Subcutaneous abdominal adipose tissue (tissue), 5 donors: ENCODE measurements around the gene WIPF2.
A peak's percentile ranks its signal among the peaks of the same experiment; 100 is the strongest.

Experiments
- H3K27ac ChIP-seq: one replicate; pipeline ENCODE4 v1.7.0; 2013; ENCODE audit warnings: low read depth, mild to moderate bottlenecking, inconsistent platforms, low read length, moderate library complexity
- H3K27me3 ChIP-seq, 5 donors: one replicate each; pipeline ENCODE4 v1.7.0; 2013; ENCODE audit warnings: low read length in 5 of 5, inconsistent platforms in 1 of 5; ENCODE audit not compliant: control insufficient read depth in 5 of 5, insufficient read depth in 4 of 5
- H3K36me3 ChIP-seq, 5 donors: one replicate each; pipeline ENCODE4 v1.7.0; 2013; ENCODE audit warnings: low read length in 5 of 5; ENCODE audit not compliant: control insufficient read depth in 5 of 5, insufficient read depth in 5 of 5
- H3K4me1 ChIP-seq, 5 donors: one replicate each; pipeline ENCODE4 v1.7.0; 2013; ENCODE audit warnings: low read length in 5 of 5, mild to moderate bottlenecking in 3 of 5, moderate library complexity in 1 of 5; ENCODE audit not compliant: control insufficient read depth in 5 of 5, insufficient read depth in 5 of 5
- H3K4me3 ChIP-seq, 5 donors: one replicate each; pipeline ENCODE4 v1.7.0; 2013; ENCODE audit warnings: low read length in 5 of 5, low read depth in 1 of 5
- H3K9ac ChIP-seq, 5 donors: one replicate each; pipeline ENCODE4 v1.7.0; 2013; ENCODE audit warnings: low read length in 5 of 5, mild to moderate bottlenecking in 4 of 5, moderate library complexity in 3 of 5
- H3K9me3 ChIP-seq, 5 donors: one replicate each; pipeline ENCODE4 v1.7.0; 2013; ENCODE audit warnings: low read length in 5 of 5; ENCODE audit not compliant: control insufficient read depth in 5 of 5
- donor health status: healthy.
- donor health status: healthy.
- donor health status: healthy.
- donor health status: healthy.
- donor health status: healthy.

Gene WIPF2, protein sequence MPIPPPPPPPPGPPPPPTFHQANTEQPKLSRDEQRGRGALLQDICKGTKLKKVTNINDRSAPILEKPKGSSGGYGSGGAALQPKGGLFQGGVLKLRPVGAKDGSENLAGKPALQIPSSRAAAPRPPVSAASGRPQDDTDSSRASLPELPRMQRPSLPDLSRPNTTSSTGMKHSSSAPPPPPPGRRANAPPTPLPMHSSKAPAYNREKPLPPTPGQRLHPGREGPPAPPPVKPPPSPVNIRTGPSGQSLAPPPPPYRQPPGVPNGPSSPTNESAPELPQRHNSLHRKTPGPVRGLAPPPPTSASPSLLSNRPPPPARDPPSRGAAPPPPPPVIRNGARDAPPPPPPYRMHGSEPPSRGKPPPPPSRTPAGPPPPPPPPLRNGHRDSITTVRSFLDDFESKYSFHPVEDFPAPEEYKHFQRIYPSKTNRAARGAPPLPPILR

DNA sequence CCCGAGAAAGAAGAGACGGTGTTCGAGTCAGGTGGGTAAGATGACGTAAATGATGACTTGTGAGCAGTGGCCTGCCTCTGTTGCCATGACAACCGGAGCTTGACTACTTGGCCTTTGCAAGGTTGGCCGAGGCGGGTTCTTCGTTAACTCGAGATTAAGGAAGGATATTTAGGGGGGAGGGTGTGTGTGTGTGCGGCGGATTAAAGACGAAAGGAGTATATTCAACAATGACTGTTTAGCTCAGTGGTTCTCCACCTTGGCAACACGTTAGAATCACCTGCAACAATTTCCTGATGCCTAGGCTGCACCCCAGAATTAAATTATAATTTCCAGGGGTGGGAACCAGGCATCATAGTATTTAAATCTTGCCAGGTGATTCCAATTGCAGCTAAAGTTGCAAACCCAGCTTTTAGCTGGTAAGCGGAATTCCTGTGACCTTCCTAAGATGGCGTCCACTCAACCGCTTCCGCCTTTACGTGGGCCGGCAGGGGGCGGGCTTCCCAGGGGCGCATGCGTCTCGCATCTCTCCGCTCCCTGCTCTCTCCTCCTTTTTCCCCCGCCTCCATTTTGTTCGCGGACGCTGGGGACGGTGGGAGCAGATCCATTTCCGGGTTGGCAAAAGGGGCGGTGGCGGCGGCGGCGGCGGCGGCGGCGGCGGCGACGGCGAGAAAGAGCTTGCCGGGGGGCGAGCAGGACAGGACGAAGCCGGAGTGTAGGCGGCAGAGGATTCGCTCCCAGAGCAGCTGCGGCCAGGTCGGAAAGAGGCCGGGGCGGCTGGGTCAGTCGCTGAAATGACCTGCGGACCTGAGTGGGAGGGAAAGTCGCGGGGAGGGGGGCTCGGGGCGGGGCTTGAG lies at the start of gene WIPF2:
Gene WIPF2, plus strand, starts transcription at position 565 of the 854 bp plus-strand sequence. CDS start 37,156 bp downstream, outside the sequence.
- Histone ChIP-seq H3K27me3 (no peaks in the 10 kb centered on the region), H3K4me1 (peaks cover 0 to 15% (median 12%) of the 10 kb centered on the region in 5 donors), H3K36me3 (no peaks in the 10 kb centered on the region), H3K4me3 (peak within 1 kb of the TSS; percentile 72 to 99 (median 93)), H3K27ac (peak within 1 kb of the TSS; percentile 90), H3K9me3 (no peaks in the 10 kb centered on the region), H3K9ac (peak within 1 kb of the TSS; percentile 60 to 93 (median 78))

DNA sequence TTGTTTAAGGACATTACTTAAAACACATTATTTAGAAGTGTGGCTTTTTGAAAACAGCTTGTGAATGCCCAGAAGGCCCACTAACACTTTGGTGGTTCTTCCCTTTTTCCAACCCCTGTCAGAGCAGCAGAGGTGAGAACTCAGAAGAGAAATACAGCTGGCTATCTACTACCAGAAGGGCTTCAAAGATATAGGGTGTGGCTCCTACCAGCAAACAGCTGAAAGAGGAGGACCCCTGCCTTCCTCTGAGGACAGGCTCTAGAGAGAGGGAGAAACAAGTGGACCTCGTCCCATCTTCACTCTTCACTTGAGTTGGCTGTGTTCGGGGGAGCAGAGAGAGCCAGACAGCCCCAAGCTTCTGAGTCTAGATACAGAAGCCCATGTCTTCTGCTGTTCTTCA lies 48.8 kb upstream of the WIPF2 start:
- Histone ChIP-seq H3K27me3 (no peaks in the 10 kb centered on the region), H3K36me3 (peaks cover 33 to 87% (median 80%) of the 10 kb centered on the region in 5 donors), H3K4me1 (peaks cover 0 to 5% (median 0%) of the 10 kb centered on the region in 5 donors), H3K27ac (no peak overlapping the region), H3K9ac (no peak overlapping the region), H3K9me3 (no peaks in the 10 kb centered on the region), H3K4me3 (no peak overlapping the region)

DNA sequence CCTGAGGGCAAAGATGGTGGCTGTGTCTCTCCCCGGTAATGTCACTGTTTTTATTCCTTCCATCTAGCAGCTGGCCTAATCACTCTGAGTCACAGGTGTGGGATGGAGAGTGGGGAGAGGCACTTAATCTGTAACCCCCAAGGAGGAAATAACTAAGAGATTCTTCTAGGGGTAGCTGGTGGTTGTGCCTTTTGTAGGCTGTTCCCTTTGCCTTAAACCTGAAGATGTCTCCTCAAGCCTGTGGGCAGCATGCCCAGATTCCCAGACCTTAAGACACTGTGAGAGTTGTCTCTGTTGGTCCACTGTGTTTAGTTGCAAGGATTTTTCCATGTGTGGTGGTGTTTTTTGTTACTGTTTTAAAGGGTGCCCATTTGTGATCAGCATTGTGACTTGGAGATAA lies 47.4 kb upstream of the WIPF2 start:
- no peak overlapping the region for H3K27ac ChIP-seq
- peaks cover 0 to 6% (median under 1%) of the 10 kb centered on the region in 5 donors for H3K4me1 ChIP-seq
- no peaks in the 10 kb centered on the region for H3K27me3 ChIP-seq
- no peak overlapping the region for H3K4me3 ChIP-seq
- no peak overlapping the region for H3K9ac ChIP-seq
- no peaks in the 10 kb centered on the region for H3K9me3 ChIP-seq
- H3K36me3 ChIP-seq, result peaks cover 29 to 88% (median 77%) of the 10 kb centered on the region in 5 donors

DNA sequence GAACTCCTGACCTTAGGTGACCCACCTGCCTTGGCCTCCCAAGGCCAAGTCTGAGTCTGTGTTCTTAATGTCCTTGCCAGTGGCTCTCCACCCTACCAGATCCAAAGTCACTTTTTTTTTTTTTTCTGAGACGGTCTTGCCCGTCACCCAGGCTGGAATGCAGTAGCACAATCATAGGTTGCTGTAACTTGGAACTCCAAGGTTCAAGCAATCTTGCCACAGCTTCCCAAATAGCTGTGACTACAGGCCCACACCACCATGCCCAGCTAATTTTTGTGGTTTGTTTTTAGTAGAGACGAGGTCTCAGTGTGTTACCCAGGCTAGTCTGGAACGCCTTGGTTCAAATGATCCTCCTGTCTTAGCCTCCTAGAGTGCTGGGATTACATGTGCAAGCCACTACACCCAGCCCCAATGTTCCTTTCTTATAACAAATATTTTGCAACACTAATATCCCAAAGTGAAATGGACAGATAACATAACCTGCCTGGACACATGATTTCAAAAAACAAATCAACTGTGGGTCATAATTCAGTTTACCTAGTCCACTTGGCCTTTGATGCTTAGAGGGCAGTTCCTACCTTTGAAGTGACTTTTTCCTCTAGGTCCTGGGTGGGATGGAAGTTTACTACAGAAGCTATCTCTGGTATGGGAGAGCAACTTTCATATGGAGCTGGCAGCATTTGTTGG lies 45.9 kb upstream of the WIPF2 start:
- Histone ChIP-seq H3K36me3 (peaks cover 29 to 73% (median 68%) of the 10 kb centered on the region in 5 donors), H3K4me1 (peaks cover 0 to 9% (median 7%) of the 10 kb centered on the region in 5 donors), H3K27me3 (no peaks in the 10 kb centered on the region), H3K4me3 (no peak overlapping the region), H3K27ac (no peak overlapping the region), H3K9ac (no peak overlapping the region), H3K9me3 (no peaks in the 10 kb centered on the region)

DNA sequence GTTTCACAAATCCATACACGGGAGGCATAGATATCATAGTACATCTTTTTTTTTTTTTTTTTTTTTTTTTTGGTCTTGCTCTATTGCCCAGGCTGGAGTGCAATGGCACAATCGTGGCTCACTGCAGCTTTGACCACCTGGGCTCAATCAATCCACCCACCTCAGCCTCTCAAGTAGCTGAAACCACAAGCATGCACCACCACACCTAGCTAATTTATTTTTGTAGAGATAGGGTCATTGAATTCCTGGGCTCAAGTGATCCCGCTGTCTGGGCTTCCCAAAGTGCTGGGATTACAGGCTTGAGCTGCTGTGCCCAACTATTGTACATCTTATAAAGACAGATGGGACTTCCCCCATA lies 45.3 kb upstream of the WIPF2 start:
- Histone ChIP-seq H3K9me3 (no peaks in the 10 kb centered on the region), H3K36me3 (peaks cover 29 to 69% (median 65%) of the 10 kb centered on the region in 5 donors), H3K4me1 (peaks cover 0 to 9% (median 5%) of the 10 kb centered on the region in 5 donors), H3K9ac (no peak overlapping the region), H3K27me3 (no peaks in the 10 kb centered on the region), H3K4me3 (no peak overlapping the region), H3K27ac (no peak overlapping the region)

DNA sequence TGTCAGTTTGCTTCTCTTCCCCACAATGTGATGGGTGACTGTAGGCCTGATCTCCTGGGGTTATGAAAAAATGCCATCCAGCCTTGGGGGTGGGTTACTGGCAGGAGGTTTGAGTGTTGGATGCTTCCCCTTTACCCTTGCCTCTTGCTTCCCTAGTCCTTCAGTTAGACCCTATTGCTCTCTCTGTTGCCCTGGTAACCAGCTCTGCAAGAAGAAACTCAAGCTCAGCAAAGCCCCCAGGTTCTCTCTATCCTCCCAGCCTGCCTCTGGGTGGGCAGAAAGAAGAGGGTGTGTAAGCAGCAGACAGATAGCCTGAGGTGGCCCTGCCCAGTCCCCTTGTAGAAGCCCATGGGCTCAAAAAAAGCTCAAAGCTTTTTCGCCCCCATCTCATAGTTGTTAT lies 44.6 kb upstream of the WIPF2 start:
- H3K4me3 ChIP-seq, result no peak overlapping the region
- peaks cover 26 to 62% (median 58%) of the 10 kb centered on the region in 5 donors for H3K36me3 ChIP-seq
- H3K9ac ChIP-seq, result no peak overlapping the region
- H3K27me3 ChIP-seq, result no peaks in the 10 kb centered on the region
- H3K4me1 ChIP-seq, result peaks cover 0 to 9% (median 5%) of the 10 kb centered on the region in 5 donors
- H3K27ac ChIP-seq, result no peak overlapping the region
- no peaks in the 10 kb centered on the region for H3K9me3 ChIP-seq

DNA sequence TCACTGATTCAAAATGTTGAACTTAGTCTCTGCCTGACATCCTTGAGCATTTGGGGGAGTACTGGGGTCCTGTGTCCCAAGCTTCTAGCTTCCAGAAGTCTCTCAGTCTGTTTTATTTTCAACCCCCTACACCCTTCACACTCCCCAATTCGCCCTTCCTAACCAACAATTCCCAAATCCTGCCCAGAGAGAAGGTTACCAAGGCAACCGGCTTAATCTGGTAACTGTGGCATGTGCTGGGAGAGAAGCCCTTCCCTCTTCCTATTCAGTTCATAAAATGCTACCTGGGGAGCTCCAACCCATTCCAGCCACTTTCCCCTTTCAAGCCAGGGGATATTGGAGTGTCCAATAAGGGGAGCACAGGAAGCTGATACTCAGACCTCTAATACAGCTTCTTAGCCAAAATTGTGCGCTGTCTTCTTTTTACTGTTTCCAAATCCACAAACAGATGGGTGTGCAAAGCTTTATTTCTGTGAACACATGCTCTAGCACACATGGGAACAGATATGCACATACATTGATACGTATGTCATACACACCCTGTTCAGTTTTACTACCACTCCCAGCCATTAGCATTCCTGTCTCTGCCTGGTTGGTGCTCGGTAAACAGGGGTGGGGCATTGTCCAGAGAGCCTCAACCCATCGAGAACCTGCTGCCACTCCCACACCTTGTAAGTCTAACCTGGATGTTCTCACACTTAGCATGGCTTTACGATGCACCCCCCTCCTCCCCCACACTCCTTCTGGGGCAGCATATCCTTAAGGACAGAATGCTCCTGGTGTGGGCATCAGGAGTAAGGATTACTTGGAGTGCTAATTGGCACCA lies 43.0 kb upstream of the WIPF2 start:
- no peaks in the 10 kb centered on the region for H3K9me3 ChIP-seq
- H3K4me3 ChIP-seq, result no peak overlapping the region
- no peaks in the 10 kb centered on the region for H3K27me3 ChIP-seq
- no peak overlapping the region for H3K9ac ChIP-seq
- H3K36me3 ChIP-seq, result peaks cover 13 to 47% (median 43%) of the 10 kb centered on the region in 5 donors
- peaks cover 0 to 9% (median 5%) of the 10 kb centered on the region in 5 donors for H3K4me1 ChIP-seq
- no peak overlapping the region for H3K27ac ChIP-seq

DNA sequence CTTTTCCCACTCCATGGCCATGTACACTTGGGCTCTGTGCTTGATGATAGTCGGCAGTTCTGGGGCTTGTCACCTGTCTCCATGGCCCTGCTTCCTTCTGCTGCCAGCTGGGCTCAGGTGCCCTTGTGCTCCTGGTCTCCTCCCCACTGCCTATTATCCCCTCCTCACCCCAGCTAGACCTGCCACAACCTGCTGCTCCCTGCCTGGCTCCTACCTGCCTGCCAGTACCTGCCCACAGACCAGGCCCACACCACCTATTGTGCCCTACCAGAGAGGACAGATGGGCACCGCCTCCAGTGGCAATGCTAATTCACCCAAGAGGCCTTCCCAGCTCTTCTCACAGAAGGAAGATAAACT lies 42.4 kb upstream of the WIPF2 start:
- peak overlapping the region in 1 of 5 donors; percentile 14 for H3K9ac ChIP-seq

DNA sequence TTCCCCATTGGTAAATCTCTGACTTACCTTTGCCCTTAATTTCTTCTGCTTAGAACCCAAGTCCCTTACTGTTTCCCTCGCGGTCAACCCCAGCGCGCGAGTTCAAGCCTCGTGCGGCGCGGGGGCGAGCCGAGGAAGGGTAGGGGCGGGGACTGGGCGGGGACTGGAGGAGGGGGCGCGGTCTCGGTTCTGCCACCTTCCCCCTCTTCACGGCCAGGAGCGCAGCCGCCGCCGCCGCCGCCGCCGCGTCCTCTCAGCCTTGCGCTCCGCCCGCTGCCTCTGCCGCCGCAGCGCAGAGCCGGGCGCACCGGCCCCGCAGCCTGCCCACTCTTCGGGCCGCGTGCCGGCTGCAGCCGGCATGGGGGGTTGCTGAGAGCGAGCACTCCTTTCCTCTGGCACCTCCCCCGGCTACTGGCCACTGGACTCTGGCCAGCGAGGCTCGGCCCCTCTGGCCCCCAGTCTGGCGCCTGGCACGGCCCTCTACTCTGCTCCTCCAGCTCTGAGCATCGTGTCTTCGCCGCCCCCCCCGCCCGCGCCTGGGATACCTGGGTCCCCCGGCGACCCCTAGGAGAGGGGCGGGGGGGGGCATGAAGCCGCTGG lies 41.7 kb upstream of the WIPF2 start, which contains the start of gene RAPGEFL1:
Gene RAPGEFL1, plus strand, starts transcription at position 196 of the 600 bp plus-strand sequence. Its CDS starts 392 bp downstream, at position 588.
- no peaks in the 10 kb centered on the region for H3K27me3 ChIP-seq
- no peak within 1 kb of the TSS for H3K27ac ChIP-seq
- peak within 1 kb of the TSS in 2 of 5 donors; percentile 14 to 64 for H3K9ac ChIP-seq
- peaks cover 0 to 9% (median 5%) of the 10 kb centered on the region in 5 donors for H3K4me1 ChIP-seq
- H3K36me3 ChIP-seq, result peaks cover 3 to 39% (median 31%) of the 10 kb centered on the region in 5 donors
- no peaks in the 10 kb centered on the region for H3K9me3 ChIP-seq
- H3K4me3 ChIP-seq, result peak within 1 kb of the TSS in 4 of 5 donors; percentile 50 to 61 (median 54)

More for the DNA sequence above, 42.4 kb upstream of the WIPF2 start:
- Histone ChIP-seq H3K27ac (no peak overlapping the region), H3K36me3 (peaks cover 8 to 46% (median 37%) of the 10 kb centered on the region in 5 donors), H3K4me3 (peak overlapping the region in 2 of 5 donors; percentile 22 to 50), H3K4me1 (peaks cover 0 to 9% (median 5%) of the 10 kb centered on the region in 5 donors), H3K27me3 (no peaks in the 10 kb centered on the region), H3K9me3 (no peaks in the 10 kb centered on the region)
